Suprapubic skin (tissue), 3 donors: ENCODE measurements around the gene IFITM10.

Experiments used
- POLR2A ChIP-seq, 2 donors: fragments of 450-650 bp; IDR thresholded peaks; one replicate each; pipeline ENCODE4 v1.6.1; 2017; ENCODE audit warnings: antibody characterized with exemption in 2 of 2, mild to moderate bottlenecking in 2 of 2, moderate library complexity in 2 of 2
- TF ChIP-seq, protein P1 (sequence below), 2 donors: fragments of 200-600 bp in 1 of 2; fragments of 450-650 bp in 1 of 2; sonication (generic) in 1 of 2; IDR thresholded peaks; one replicate each; pipeline ENCODE4 v1.5.1; 2016 to 2019; ENCODE audit warnings: antibody characterized with exemption in 2 of 2, mild to moderate bottlenecking in 1 of 2, moderate library complexity in 1 of 2

DNA sequence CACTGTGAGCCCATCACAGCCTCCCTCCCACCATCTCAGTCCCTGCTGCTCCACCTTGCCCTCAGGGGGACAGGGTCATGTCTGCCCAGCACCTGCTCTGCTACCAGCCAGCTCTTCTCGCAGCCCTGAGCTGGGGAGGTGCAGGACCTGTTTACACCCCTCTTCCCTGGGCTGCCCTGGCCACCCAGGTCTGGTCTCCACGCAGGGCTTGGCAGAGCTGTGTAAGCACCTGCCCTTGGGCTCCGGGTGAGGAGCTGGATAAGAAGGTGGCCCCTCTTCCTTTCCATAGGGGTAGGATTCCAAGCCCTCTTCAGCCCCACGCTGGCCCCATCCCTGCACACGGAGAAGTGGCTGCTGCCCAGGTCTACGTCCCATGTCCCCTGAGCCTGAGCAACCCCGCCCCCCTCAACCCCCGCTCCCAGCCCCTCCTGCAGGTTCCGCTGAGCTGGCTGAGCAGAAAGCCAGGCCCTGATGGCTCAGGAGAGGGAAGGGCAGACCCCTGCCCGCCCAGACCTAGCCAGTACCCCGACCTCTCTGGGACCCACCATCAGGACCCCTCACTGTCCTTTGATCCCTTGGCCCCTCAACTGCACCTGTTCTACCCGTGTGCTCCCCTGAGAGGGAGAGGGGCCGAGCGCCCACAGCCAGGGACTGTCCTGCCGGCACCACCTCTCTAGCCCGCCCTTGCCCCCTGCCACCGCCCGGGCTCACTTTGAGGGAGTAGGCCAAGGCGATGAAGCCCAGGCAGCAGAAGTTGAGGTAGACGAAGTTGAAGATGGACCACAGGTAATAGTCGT lies 3.2 kb downstream of the IFITM10 start:
- no peak for TF ChIP-seq POLR2A (IDR thresholded peaks at IDR 0.05)
- TF ChIP-seq, protein P1, sequence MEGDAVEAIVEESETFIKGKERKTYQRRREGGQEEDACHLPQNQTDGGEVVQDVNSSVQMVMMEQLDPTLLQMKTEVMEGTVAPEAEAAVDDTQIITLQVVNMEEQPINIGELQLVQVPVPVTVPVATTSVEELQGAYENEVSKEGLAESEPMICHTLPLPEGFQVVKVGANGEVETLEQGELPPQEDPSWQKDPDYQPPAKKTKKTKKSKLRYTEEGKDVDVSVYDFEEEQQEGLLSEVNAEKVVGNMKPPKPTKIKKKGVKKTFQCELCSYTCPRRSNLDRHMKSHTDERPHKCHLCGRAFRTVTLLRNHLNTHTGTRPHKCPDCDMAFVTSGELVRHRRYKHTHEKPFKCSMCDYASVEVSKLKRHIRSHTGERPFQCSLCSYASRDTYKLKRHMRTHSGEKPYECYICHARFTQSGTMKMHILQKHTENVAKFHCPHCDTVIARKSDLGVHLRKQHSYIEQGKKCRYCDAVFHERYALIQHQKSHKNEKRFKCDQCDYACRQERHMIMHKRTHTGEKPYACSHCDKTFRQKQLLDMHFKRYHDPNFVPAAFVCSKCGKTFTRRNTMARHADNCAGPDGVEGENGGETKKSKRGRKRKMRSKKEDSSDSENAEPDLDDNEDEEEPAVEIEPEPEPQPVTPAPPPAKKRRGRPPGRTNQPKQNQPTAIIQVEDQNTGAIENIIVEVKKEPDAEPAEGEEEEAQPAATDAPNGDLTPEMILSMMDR (IDR thresholded peaks at IDR 0.05) = no peak
